ENCODE measurements around the gene NUP210.

- no peak for TF ChIP-seq ZNF614 (CRISPR knock-in tag; IDR thresholded peaks at IDR 0.05; ENCODE audit: borderline replicate concordance)
- no peak for TF ChIP-seq EZH2 (conservative IDR thresholded peaks at IDR 0.05; ENCODE audit: low read depth, low read length)
- TF ChIP-seq CTCF (CRISPR knock-in tag; IDR thresholded peaks at IDR 0.05) = no peak
- no peak for TF ChIP-seq KAT2B (IDR thresholded peaks at IDR 0.05; ENCODE audit: borderline replicate concordance, low read depth, low read length)
- TF ChIP-seq ZSCAN29 (CRISPR knock-in tag; conservative IDR thresholded peaks at IDR 0.05) = no peak
- TF ChIP-seq TAF15 (IDR thresholded peaks at IDR 0.05; ENCODE audit: low read depth, low read length, poor library complexity, severe bottlenecking) = no peak
- no peak for TF ChIP-seq SMAD3 (CRISPR knock-in tag; IDR thresholded peaks at IDR 0.05)
Observed at GRCh38 chr3:13332740-13333139, 87.4 kb downstream of the NUP210 start.

Measured in HepG2 (cell line).